Measurements from ENCODE around the gene ABHD17B. TPM values are rescaled to one million over a fixed set of nuclear protein-coding genes. Genes with fewer than 3 reads are reported as not detected.

The ABHD17B gene
- total and polyA plus RNA-seq, 2 donors (not counting 3 experiments of a cell fraction or from before 2014, with no cell fraction given) = 12.8 to 16.8 TPM

- intact Hi-C loops (cut with micrococcal nuclease) = no loop called here
- dilution Hi-C loops (cut with MboI; ENCODE audit: extremely low pct_ligation_motif_present, low sequenced_read_pairs) = no loop called here
- FAIRE-seq = no peak
Observed at GRCh38 chr9:71886015-71886414, 25.0 kb downstream of the ABHD17B start.

DNA sequence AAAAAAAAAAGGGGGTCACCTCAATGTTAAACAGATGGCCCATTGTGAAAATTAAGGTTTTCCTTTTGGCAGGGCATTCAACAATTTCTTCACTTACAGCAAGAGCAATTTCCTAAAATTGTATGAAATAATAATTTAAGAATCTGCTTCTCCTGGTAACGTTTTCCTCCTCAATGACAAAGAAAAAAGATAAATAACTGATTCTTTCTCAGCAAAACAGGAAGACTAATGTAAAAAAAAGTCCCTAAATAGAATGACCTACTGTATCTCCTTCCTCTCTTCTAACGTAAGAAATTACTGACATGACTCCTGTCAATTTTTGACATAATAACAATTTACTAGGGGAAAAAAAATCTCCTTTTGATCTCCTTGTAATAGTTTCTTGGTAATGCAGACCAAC, 25.5 kb downstream of the ABHD17B start:
- H3K36me3 ChIP-seq (ENCODE audit: control insufficient read depth in 2 of 2, extremely low read depth in 1 of 2, insufficient read depth in 2 of 2, low read length in 2 of 2) = no peaks in the 10 kb centered on the region
- no peak overlapping the region for H3K9ac ChIP-seq (replicated peaks; ENCODE audit: extremely low read depth, insufficient read depth, low read length)
- H3K9me1 ChIP-seq (replicated peaks; ENCODE audit: control insufficient read depth, extremely low read depth, insufficient read depth, low read length) = no peaks in the 10 kb centered on the region
- BruUV-seq (replicated peaks) = no TSS peak
- DNase-seq (ENCODE audit: low read depth, low spot score) (peak; percentile 32), FAIRE-seq (no peak)
- no peak overlapping the region for H3K27ac ChIP-seq (ENCODE audit: insufficient read depth, low read depth, low read length)
- H4K20me1 ChIP-seq (replicated peaks; ENCODE audit: control insufficient read depth, extremely low read depth, insufficient read depth, low read length) = peaks cover 6% of the 10 kb centered on the region
- H3K79me2 ChIP-seq (ENCODE audit: control insufficient read depth, insufficient read depth, low read length) = peaks cover 67% of the 10 kb centered on the region
- no peak overlapping the region for H3K4me3 ChIP-seq (replicated peaks in 1 of 3; ENCODE audit: insufficient read depth in 1 of 3, low read depth in 1 of 3, low read length in 3 of 3)
- H3K27me3 ChIP-seq (ENCODE audit: control insufficient read depth in 2 of 2, insufficient read depth in 2 of 2, low read length in 2 of 2) = no peaks in the 10 kb centered on the region
- no peak overlapping the region for H3K4me2 ChIP-seq (ENCODE audit: insufficient read depth, low read length)
- TF ChIP-seq POLR2A (IDR thresholded peaks at IDR 0.05; ENCODE audit: low read depth, low read length) (no peak), MYC (IDR thresholded peaks at IDR 0.05; ENCODE audit: low read depth, low read length) (no peak), JUN (IDR thresholded peaks at IDR 0.05; ENCODE audit: borderline replicate concordance, insufficient read depth, insufficient read length, low read depth) (no peak)
- intact Hi-C loops (cut with micrococcal nuclease) (no loop called here), dilution Hi-C loops (cut with MboI; ENCODE audit: extremely low pct_ligation_motif_present, low sequenced_read_pairs) (no loop called here)
- no peaks in the 10 kb centered on the region for H3K9me3 ChIP-seq (replicated peaks; ENCODE audit: control insufficient read depth, insufficient read depth, low read length)
- peaks cover 3% of the 10 kb centered on the region for H3K4me1 ChIP-seq (ENCODE audit: control insufficient read depth, extremely low read depth, insufficient read depth, low read length)
- POLR2A ChIA-PET = no interaction called here
- CTCF ChIA-PET = no interaction called here
- no peak overlapping the region for H2AFZ ChIP-seq (ENCODE audit: low read depth, low read length)

More at GRCh38 chr9:71886015-71886414, 25.0 kb downstream of the ABHD17B start:
- no peak overlapping the region for H3K9ac ChIP-seq (replicated peaks; ENCODE audit: extremely low read depth, insufficient read depth, low read length)
- peaks cover 68% of the 10 kb centered on the region for H3K79me2 ChIP-seq (ENCODE audit: control insufficient read depth, insufficient read depth, low read length)
- no peaks in the 10 kb centered on the region for H3K36me3 ChIP-seq (ENCODE audit: control insufficient read depth in 2 of 2, extremely low read depth in 1 of 2, insufficient read depth in 2 of 2, low read length in 2 of 2)
- no peak overlapping the region for H3K4me2 ChIP-seq (ENCODE audit: insufficient read depth, low read length)
- H3K27me3 ChIP-seq (ENCODE audit: control insufficient read depth in 2 of 2, insufficient read depth in 2 of 2, low read length in 2 of 2) = no peaks in the 10 kb centered on the region
- no peak for TF ChIP-seq FOS (IDR thresholded peaks at IDR 0.05; ENCODE audit: borderline replicate concordance, insufficient read depth, low read length)
- ChIA-PET CTCF (no interaction called here), POLR2A (no interaction called here)
- no peak overlapping the region for H3K4me3 ChIP-seq (replicated peaks in 1 of 3; ENCODE audit: insufficient read depth in 1 of 3, low read depth in 1 of 3, low read length in 3 of 3)
- peaks cover 6% of the 10 kb centered on the region for H4K20me1 ChIP-seq (replicated peaks; ENCODE audit: control insufficient read depth, extremely low read depth, insufficient read depth, low read length)
- no peak overlapping the region for H2AFZ ChIP-seq (ENCODE audit: low read depth, low read length)
- H3K27ac ChIP-seq (ENCODE audit: insufficient read depth, low read depth, low read length) = no peak overlapping the region
- H3K9me3 ChIP-seq (replicated peaks; ENCODE audit: control insufficient read depth, insufficient read depth, low read length) = no peaks in the 10 kb centered on the region
- DNase-seq (ENCODE audit: low read depth, low spot score) = no peak
- no peaks in the 10 kb centered on the region for H3K9me1 ChIP-seq (replicated peaks; ENCODE audit: control insufficient read depth, extremely low read depth, insufficient read depth, low read length)
- H3K4me1 ChIP-seq (ENCODE audit: control insufficient read depth, extremely low read depth, insufficient read depth, low read length) = peaks cover 3% of the 10 kb centered on the region
- no TSS peak for BruUV-seq (replicated peaks)
